Measurements from ENCODE around the gene CMTM8.

Gene CMTM8

DNA sequence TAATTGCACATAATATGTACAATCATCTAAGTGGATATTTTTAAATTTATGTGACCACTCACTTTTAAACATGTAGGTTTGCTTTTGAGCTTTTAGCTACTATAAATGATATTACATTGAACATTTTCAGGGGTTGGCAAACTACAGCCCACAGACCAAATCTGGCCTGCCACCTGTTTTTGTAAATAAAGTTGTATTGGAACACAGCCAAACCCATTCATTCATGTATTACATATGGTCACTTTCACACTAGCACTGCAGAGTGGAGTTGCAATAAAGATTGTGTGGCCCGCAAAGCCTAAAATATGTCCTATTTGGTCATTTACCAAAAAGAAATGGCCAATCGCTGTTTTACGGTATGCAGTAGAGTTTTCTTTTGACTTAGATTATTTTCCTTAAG lies 174.4 kb downstream of the CMTM8 start:
- TF ChIP-seq CTCF (IDR thresholded peaks at IDR 0.05; ENCODE audit: borderline replicate concordance, insufficient read depth, low read depth, low read length), result no peak
- no peak overlapping the region for H3K4me3 ChIP-seq (ENCODE audit: low read depth, low read length)

DNA sequence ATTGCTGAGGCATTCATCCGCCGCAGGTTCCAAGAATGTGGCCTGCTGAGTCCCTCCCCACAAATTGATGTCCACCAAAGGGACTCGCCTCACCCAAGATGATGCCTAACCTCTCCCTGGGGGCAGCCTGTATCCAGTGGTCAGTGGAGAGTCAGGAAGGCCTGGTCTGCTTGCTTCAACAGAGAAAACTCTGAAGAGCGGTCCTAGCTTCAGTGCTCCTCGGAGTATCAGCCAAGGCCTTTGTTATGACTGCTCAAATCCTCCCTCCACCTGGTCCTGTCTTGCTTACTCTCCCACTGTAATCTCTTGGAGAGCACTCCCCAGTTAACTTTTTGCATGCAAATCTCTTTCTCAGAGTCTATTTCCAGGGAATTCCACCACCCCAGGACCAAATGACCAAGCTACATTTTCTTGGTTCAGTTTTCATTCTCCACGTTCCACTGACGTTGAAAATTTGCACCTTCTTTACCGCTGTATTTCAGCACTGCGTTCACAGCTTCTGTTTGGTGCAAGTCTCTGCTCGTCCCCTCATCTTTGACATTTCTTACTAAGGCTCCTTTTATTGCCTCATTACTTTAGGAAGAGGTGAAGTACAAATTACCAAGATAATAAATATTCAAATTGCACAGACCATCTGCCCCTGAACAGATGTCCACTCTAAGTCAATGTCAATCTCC lies 175.5 kb downstream of the CMTM8 start:
- TF ChIP-seq CTCF (IDR thresholded peaks at IDR 0.05; ENCODE audit: borderline replicate concordance, insufficient read depth, low read depth, low read length), result no peak
- no peak overlapping the region for H3K4me3 ChIP-seq (ENCODE audit: low read depth, low read length)

DNA sequence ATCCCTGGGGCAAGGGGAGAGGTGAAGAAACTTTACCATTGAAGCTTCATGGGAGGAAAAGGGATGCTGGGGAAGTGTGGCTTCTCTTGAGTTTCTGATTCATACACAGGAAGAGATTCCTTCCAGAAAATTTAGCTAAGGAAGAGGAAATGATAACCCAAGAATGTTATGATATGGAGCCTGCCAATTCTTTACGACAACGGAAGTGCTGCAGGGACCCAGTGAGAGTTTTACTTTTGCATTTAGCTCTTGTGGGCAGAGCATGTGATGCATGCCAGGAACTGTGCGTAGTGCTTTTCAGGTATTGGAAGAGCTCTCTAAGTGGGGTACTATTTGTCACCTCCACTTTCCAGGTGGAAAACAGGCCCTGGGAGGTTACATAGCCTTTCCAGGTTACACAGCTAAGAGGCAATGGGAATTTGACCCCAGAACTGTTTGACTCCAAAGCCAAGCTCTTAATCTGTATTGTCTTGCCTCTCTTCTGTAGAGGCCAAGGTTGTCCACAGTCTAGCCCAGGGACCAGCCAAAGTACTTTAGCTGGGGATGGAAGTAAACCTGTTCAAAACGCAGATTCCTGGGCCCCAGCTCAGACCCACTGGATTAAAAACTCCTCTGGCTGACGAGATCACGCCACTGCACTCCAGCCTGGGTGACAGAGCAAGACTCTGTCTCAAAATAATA lies 176.2 kb downstream of the CMTM8 start:
- H3K4me3 ChIP-seq (ENCODE audit: low read depth, low read length), result no peak overlapping the region
- TF ChIP-seq CTCF (IDR thresholded peaks at IDR 0.05; ENCODE audit: borderline replicate concordance, insufficient read depth, low read depth, low read length), result no peak

DNA sequence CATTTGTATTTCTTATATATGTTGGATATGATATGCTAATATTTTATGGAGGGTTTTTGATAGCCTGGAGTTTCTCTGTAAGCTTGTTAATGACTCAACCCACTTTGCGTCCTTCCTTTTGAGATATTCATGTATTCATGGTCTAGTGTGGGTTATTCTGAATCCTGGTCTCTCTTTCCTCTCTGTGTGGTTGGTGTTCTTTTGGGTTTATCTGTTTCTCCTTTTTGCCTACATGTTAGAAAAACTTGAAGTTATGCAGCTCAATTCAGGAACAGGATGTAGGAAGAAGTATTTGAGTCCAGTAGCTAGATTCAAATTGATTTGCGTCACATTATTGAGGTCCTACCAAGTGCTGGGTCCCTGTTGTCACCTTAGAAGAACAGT lies 181.3 kb downstream of the CMTM8 start:
- TF ChIP-seq CTCF (IDR thresholded peaks at IDR 0.05; ENCODE audit: borderline replicate concordance, insufficient read depth, low read depth, low read length), result no peak
- no peak overlapping the region for H3K4me3 ChIP-seq (ENCODE audit: low read depth, low read length)

Measured in GM12875 (cell line).